Measurements from ENCODE around the gene PPP6R3.

Gene PPP6R3

GRCh38 chr11:68641880-68642279 is 181.3 kb downstream of the PPP6R3 start:
- TF ChIP-seq EZH2 (IDR thresholded peaks at IDR 0.05; ENCODE audit: borderline replicate concordance, low read depth, low read length, severe bottlenecking) (no peak), CTCF (IDR thresholded peaks at IDR 0.05; ENCODE audit: borderline replicate concordance, extremely low read depth, low read length, poor library complexity, severe bottlenecking) (no peak)
- no peaks in the 10 kb centered on the region for H3K36me3 ChIP-seq (ENCODE audit: insufficient read depth, low read length)
- H3K9ac ChIP-seq (ENCODE audit: low read depth, low read length), result no peak overlapping the region
- no peaks in the 10 kb centered on the region for H3K27me3 ChIP-seq (ENCODE audit: insufficient read depth, low read length, poor library complexity)
- no peaks in the 10 kb centered on the region for H3K79me2 ChIP-seq (ENCODE audit: insufficient read depth, low read length)
- H2AFZ ChIP-seq (ENCODE audit: low read depth, low read length), result no peak overlapping the region
- H4K20me1 ChIP-seq (ENCODE audit: insufficient read depth, low read length), result no peaks in the 10 kb centered on the region
- H3K4me2 ChIP-seq (ENCODE audit: insufficient read depth, low read length), result no peak overlapping the region
- ATAC-seq (ENCODE audit: insufficient read depth, low read depth) (no peak), DNase-seq (no peak)
- no peak overlapping the region for H3K4me3 ChIP-seq (ENCODE audit: low read depth in 1 of 2, low read length in 2 of 2)
- H3K27ac ChIP-seq (ENCODE audit: low read length), result no peak overlapping the region
- no peaks in the 10 kb centered on the region for H3K4me1 ChIP-seq (ENCODE audit: insufficient read depth, low read length)
- peaks cover under 1% of the 10 kb centered on the region for H3K9me3 ChIP-seq (ENCODE audit: insufficient read depth, low read length, severe bottlenecking)

DNA sequence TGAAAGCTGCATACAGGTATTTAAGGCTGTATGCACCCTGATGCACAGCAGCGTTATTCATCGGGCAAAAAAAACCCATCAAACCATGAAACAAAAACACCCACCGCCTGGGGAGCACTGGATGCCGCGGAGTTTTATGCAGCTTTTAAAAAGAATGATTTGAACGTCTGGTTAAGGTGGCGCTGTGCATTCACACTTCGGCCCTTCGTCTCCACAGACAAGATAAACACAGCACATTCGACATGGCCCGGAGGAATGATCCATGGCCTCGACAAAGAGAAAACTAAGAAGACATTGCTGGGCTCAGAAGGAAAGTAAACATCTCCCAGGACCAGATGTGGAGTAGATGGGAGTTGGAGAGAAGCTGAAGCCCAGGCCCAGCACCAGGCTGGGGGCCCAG is 183.0 kb downstream of the PPP6R3 start:
- Histone ChIP-seq H3K27ac (ENCODE audit: low read length) (no peak overlapping the region), H2AFZ (ENCODE audit: low read depth, low read length) (no peak overlapping the region)
- TF ChIP-seq EZH2 (IDR thresholded peaks at IDR 0.05; ENCODE audit: borderline replicate concordance, low read depth, low read length, severe bottlenecking) (no peak), CTCF (IDR thresholded peaks at IDR 0.05; ENCODE audit: borderline replicate concordance, extremely low read depth, low read length, poor library complexity, severe bottlenecking) (no peak)

GRCh38 chr11:68646832-68647231 is 186.3 kb downstream of the PPP6R3 start:
- no peaks in the 10 kb centered on the region for H3K4me1 ChIP-seq (ENCODE audit: insufficient read depth, low read length)
- H3K36me3 ChIP-seq (ENCODE audit: insufficient read depth, low read length), result no peaks in the 10 kb centered on the region
- H4K20me1 ChIP-seq (ENCODE audit: insufficient read depth, low read length), result no peaks in the 10 kb centered on the region
- ATAC-seq (ENCODE audit: insufficient read depth, low read depth), result no peak
- no peak overlapping the region for H3K4me3 ChIP-seq (ENCODE audit: low read depth in 1 of 2, low read length in 2 of 2)
- TF ChIP-seq EZH2 (IDR thresholded peaks at IDR 0.05; ENCODE audit: borderline replicate concordance, low read depth, low read length, severe bottlenecking), result no peak
- no peak overlapping the region for H3K27ac ChIP-seq (ENCODE audit: low read length)
- no peaks in the 10 kb centered on the region for H3K79me2 ChIP-seq (ENCODE audit: insufficient read depth, low read length)
- DNase-seq, result no peak
- no peak overlapping the region for H3K4me2 ChIP-seq (ENCODE audit: insufficient read depth, low read length)
- H3K27me3 ChIP-seq (ENCODE audit: insufficient read depth, low read length, poor library complexity), result peaks cover 3% of the 10 kb centered on the region
- H2AFZ ChIP-seq (ENCODE audit: low read depth, low read length), result no peak overlapping the region
- no peak overlapping the region for H3K9ac ChIP-seq (ENCODE audit: low read depth, low read length)
- H3K9me3 ChIP-seq (ENCODE audit: insufficient read depth, low read length, severe bottlenecking), result peaks cover 6% of the 10 kb centered on the region

More for the DNA sequence above, 183.0 kb downstream of the PPP6R3 start:
- peaks cover 6% of the 10 kb centered on the region for H3K9me3 ChIP-seq (ENCODE audit: insufficient read depth, low read length, severe bottlenecking)
- H3K79me2 ChIP-seq (ENCODE audit: insufficient read depth, low read length), result no peaks in the 10 kb centered on the region
- H3K4me1 ChIP-seq (ENCODE audit: insufficient read depth, low read length), result no peaks in the 10 kb centered on the region
- ATAC-seq (ENCODE audit: insufficient read depth, low read depth), result no peak
- H4K20me1 ChIP-seq (ENCODE audit: insufficient read depth, low read length), result no peaks in the 10 kb centered on the region
- peaks cover 3% of the 10 kb centered on the region for H3K27me3 ChIP-seq (ENCODE audit: insufficient read depth, low read length, poor library complexity)
- H3K9ac ChIP-seq (ENCODE audit: low read depth, low read length), result no peak overlapping the region
- H3K4me2 ChIP-seq (ENCODE audit: insufficient read depth, low read length), result no peak overlapping the region
- H3K36me3 ChIP-seq (ENCODE audit: insufficient read depth, low read length), result no peaks in the 10 kb centered on the region
- DNase-seq, result no peak
- no peak overlapping the region for H3K4me3 ChIP-seq (ENCODE audit: low read depth in 1 of 2, low read length in 2 of 2)

GRCh38 chr11:68649851-68650555 is 189.5 kb downstream of the PPP6R3 start:
- H3K4me3 ChIP-seq (ENCODE audit: low read depth in 1 of 2, low read length in 2 of 2), result no peak overlapping the region

More at GRCh38 chr11:68649851-68650555, 189.5 kb downstream of the PPP6R3 start:
- H3K9ac ChIP-seq (ENCODE audit: low read depth, low read length), result no peak overlapping the region
- ATAC-seq (ENCODE audit: insufficient read depth, low read depth), result no peak
- H2AFZ ChIP-seq (ENCODE audit: low read depth, low read length), result no peak overlapping the region
- no peaks in the 10 kb centered on the region for H3K79me2 ChIP-seq (ENCODE audit: insufficient read depth, low read length)
- H3K36me3 ChIP-seq (ENCODE audit: insufficient read depth, low read length), result no peaks in the 10 kb centered on the region
- H3K27me3 ChIP-seq (ENCODE audit: insufficient read depth, low read length, poor library complexity), result peaks cover 3% of the 10 kb centered on the region
- H3K27ac ChIP-seq (ENCODE audit: low read length), result no peak overlapping the region
- no peak for DNase-seq
- TF ChIP-seq EZH2 (IDR thresholded peaks at IDR 0.05; ENCODE audit: borderline replicate concordance, low read depth, low read length, severe bottlenecking) (no peak), CTCF (IDR thresholded peaks at IDR 0.05; ENCODE audit: borderline replicate concordance, extremely low read depth, low read length, poor library complexity, severe bottlenecking) (no peak)
- H4K20me1 ChIP-seq (ENCODE audit: insufficient read depth, low read length), result no peaks in the 10 kb centered on the region; the same call in 1 of the 2 replicates
- H3K9me3 ChIP-seq (ENCODE audit: insufficient read depth, low read length, severe bottlenecking), result peaks cover 6% of the 10 kb centered on the region
- no peaks in the 10 kb centered on the region for H3K4me1 ChIP-seq (ENCODE audit: insufficient read depth, low read length)
- no peak overlapping the region for H3K4me2 ChIP-seq (ENCODE audit: insufficient read depth, low read length)
